OCI-LY7 (cell line): ENCODE measurements around the gene AGPAT3. TPM values are rescaled to one million over a fixed set of nuclear protein-coding genes. Genes with fewer than 3 reads are reported as not detected.

ENCODE experiments used
- BruUV-seq: library from RNA; stranded (reverse); fragments of 400-500 nt; replicated peaks from 2 replicates; lab custom pipeline; 2021; lab: Mats Ljungman, UMichigan
- CTCF ChIA-PET: fragments of 300-600 bp; sonication (Branson Sonifier 250); formaldehyde crosslinking; loops from one replicate; lab custom pipeline; 2022; ENCODE audit warnings: antibody characterized with exemption; ENCODE audit not compliant: unreplicated experiment; lab: Charles Lee
- POLR2A ChIA-PET: fragments of 300-600 bp; sonication (Branson Sonifier 250); formaldehyde crosslinking; loops from one replicate; lab custom pipeline; 2022; ENCODE audit warnings: antibody characterized with exemption; lab: Charles Lee
- DNase-seq: peaks from one replicate; pipeline ENCODE4 v3.0.0-alpha.2; 2015; ENCODE audit warnings: low spot score
- H2AFZ ChIP-seq: fragments of 200-600 bp; sonication (generic), shearing (Covaris generic); 2 replicates; pipeline ENCODE4 v1.6.1; 2014; ENCODE audit warnings: mild to moderate bottlenecking, antibody characterized with exemption, low read length, moderate library complexity
- H3K27ac ChIP-seq: fragments of 200-600 bp; sonication (generic); 2 replicates; pipeline ENCODE4 v1.5.1; 2014; ENCODE audit warnings: mixed run types, low read depth, mild to moderate bottlenecking, moderate library complexity, low read length, inconsistent platforms; ENCODE audit not compliant: poor library complexity, severe bottlenecking
- H3K36me3 ChIP-seq: fragments of 200-600 bp; sonication (generic); 2 replicates; pipeline ENCODE4 v1.6.1; 2014; ENCODE audit warnings: mild to moderate bottlenecking, antibody characterized with exemption, low read length, moderate library complexity, mixed read lengths; ENCODE audit not compliant: insufficient read depth
- H3K4me1 ChIP-seq: fragments of 200-600 bp; sonication (generic); 2 replicates; pipeline ENCODE4 v1.5.1; 2014; ENCODE audit warnings: mild to moderate bottlenecking, low read length; ENCODE audit not compliant: insufficient read depth, poor library complexity, severe bottlenecking
- H3K4me2 ChIP-seq: fragments of 200-600 bp; sonication (generic); 2 replicates; pipeline ENCODE4 v1.6.1; 2014; ENCODE audit warnings: mild to moderate bottlenecking, low read length
- H3K4me3 ChIP-seq: fragments of 200-600 bp; sonication (generic); 2 replicates; pipeline ENCODE4 v1.5.1; 2014; ENCODE audit warnings: mild to moderate bottlenecking, low read depth, low read length; ENCODE audit not compliant: poor library complexity, severe bottlenecking
- H3K79me2 ChIP-seq: fragments of 200-600 bp; sonication (generic); 2 replicates; pipeline ENCODE4 v1.6.1; 2016; ENCODE audit warnings: low read depth, mild to moderate bottlenecking, low read length, moderate library complexity, mixed read lengths; ENCODE audit not compliant: insufficient read depth
- H3K9me2 ChIP-seq: fragments of 200-600 bp; sonication (generic); 2 replicates; pipeline ENCODE4 v1.6.1; 2016; ENCODE audit warnings: mild to moderate bottlenecking, low read length, mixed read lengths; ENCODE audit not compliant: insufficient read depth
- H3K9me3 ChIP-seq: fragments of 200-600 bp; sonication (generic); 2 replicates; pipeline ENCODE4 v1.6.1; 2014; ENCODE audit warnings: mild to moderate bottlenecking, mixed run types, low read length, mixed read lengths
- H4K20me1 ChIP-seq: fragments of 200-600 bp; sonication (generic); 2 replicates; pipeline ENCODE4 v1.6.1; 2014; ENCODE audit warnings: mild to moderate bottlenecking, antibody characterized with exemption, low read length, moderate library complexity, mixed read lengths; ENCODE audit not compliant: insufficient read depth
- CTCF ChIP-seq: fragments of 200-600 bp; sonication (generic); conservative IDR thresholded peaks from 2 replicates; pipeline ENCODE4 v1.5.1; 2014; ENCODE audit warnings: mild to moderate bottlenecking, antibody characterized with exemption, low read length, moderate library complexity, mixed read lengths
- EZH2phosphoT487 ChIP-seq: fragments of 200-600 bp; sonication (generic); IDR thresholded peaks from 2 replicates; pipeline ENCODE4 v1.6.1; 2018; ENCODE audit warnings: low read depth, borderline replicate concordance, mild to moderate bottlenecking, mixed run types, antibody characterized with exemption, low read length, moderate library complexity, mixed read lengths
- intact Hi-C: fragments of 100-400 bp; cut with micrococcal nuclease; formaldehyde crosslinking; loops from one replicate; pipeline ENCODE4 v1.10.0; 2022; ENCODE audit not compliant: unreplicated experiment
- total RNA-seq, 2 experiments: library from RNA; depleted of rRNA in 1 of 2; stranded (reverse); fragments of >200 nt in 1 of 2; shearing (Covaris generic) in 1 of 2; gene quantifications; 2 replicates each; pipeline ENCODE4 v1.2.3, GENCODE V29; 2014 to 2022

Gene AGPAT3
- total RNA-seq, 2 experiments from 2014 or later = 9.2 to 33.4 TPM

- ChIA-PET POLR2A (interaction anchor here (0.6 kb wide), 1 partner anchor 202 kb away, joined by 5 read pairs; no protein-coding TSS in a partner anchor), CTCF (no interaction called here)
- no TSS peak for BruUV-seq
- Histone ChIP-seq H3K27ac (no peak overlapping the region), H3K79me2 (peaks cover 96% of the 10 kb centered on the region), H3K9me2 (no peaks in the 10 kb centered on the region), H3K4me3 (no peak overlapping the region), H2AFZ (no peak overlapping the region), H3K36me3 (peaks cover 18% of the 10 kb centered on the region), H3K9me3 (no peaks in the 10 kb centered on the region), H4K20me1 (peaks cover 16% of the 10 kb centered on the region), H3K4me2 (no peak overlapping the region), H3K4me1 (peaks cover 53% of the 10 kb centered on the region)
- no peak for DNase-seq
- intact Hi-C loops = no loop called here
- no peak for TF ChIP-seq CTCF
- no peak for TF ChIP-seq EZH2phosphoT487
These were observed 154.5 kb downstream of the AGPAT3 start for GRCh38 chr21:44019568-44019958.

GRCh38 chr21:44020551-44020950, 155.5 kb downstream of the AGPAT3 start:
- TF ChIP-seq EZH2phosphoT487 (no peak), CTCF (no peak)
- H4K20me1 ChIP-seq = peaks cover 23% of the 10 kb centered on the region

GRCh38 chr21:44021064-44021463, 156.0 kb downstream of the AGPAT3 start:
- CTCF ChIA-PET = no interaction called here
- Histone ChIP-seq H3K36me3 (peaks cover 12% of the 10 kb centered on the region), H3K27ac (peak overlapping the region; percentile 3), H4K20me1 (peaks cover 19% of the 10 kb centered on the region), H3K9me2 (no peaks in the 10 kb centered on the region), H3K4me1 (peaks cover 50% of the 10 kb centered on the region), H3K4me3 (no peak overlapping the region), H3K9me3 (no peaks in the 10 kb centered on the region), H2AFZ (no peak overlapping the region), H3K79me2 (peaks cover 96% of the 10 kb centered on the region), H3K4me2 (no peak overlapping the region)
- intact Hi-C loops = no loop called here
- TF ChIP-seq CTCF = no peak
- TF ChIP-seq EZH2phosphoT487 = no peak
- no peak for DNase-seq
- no TSS peak for BruUV-seq
- POLR2A ChIA-PET = interaction anchor here (0.8 to 1.3 kb wide), 2 partner anchors 10 to 17 kb away, joined by 3 to 5 read pairs; no protein-coding TSS in a partner anchor

More at GRCh38 chr21:44020551-44020950, 155.5 kb downstream of the AGPAT3 start:
- ChIA-PET POLR2A (interaction anchor here (0.8 to 1.3 kb wide), 2 partner anchors 11 to 17 kb away, joined by 3 to 5 read pairs; no protein-coding TSS in a partner anchor), CTCF (interaction anchor here (0.6 kb wide), 1 partner anchor 198 kb away, joined by 3 read pairs; no protein-coding TSS in a partner anchor)
- Histone ChIP-seq H2AFZ (no peak overlapping the region), H3K27ac (no peak overlapping the region), H3K9me2 (no peaks in the 10 kb centered on the region), H3K36me3 (peaks cover 17% of the 10 kb centered on the region), H3K4me2 (no peak overlapping the region), H3K4me3 (no peak overlapping the region), H3K79me2 (peaks cover 96% of the 10 kb centered on the region), H3K4me1 (peaks cover 54% of the 10 kb centered on the region), H3K9me3 (no peaks in the 10 kb centered on the region)
- no TSS peak for BruUV-seq
- intact Hi-C loops = no loop called here
- DNase-seq = no peak
